HepG2 (cell line): Measurements from ENCODE around the gene ANTXR1. TPM values are rescaled to one million over a fixed set of nuclear protein-coding genes. Genes with fewer than 3 reads are reported as not detected.

Experiments used
- ATF1 ChIP-seq: IDR thresholded peaks from 2 replicates; pipeline ENCODE4 v1.6.1; 2016; ENCODE audit warnings: mild to moderate bottlenecking, control low read depth
- HMG20B ChIP-seq: conservative IDR thresholded peaks from 2 replicates; pipeline ENCODE4 v1.6.1; 2016; ENCODE audit warnings: missing genetic modification reagents, missing compliant biosample characterization
- MTF2 ChIP-seq: sonication (generic); formaldehyde crosslinking; IDR thresholded peaks from 2 replicates; pipeline ENCODE4 v1.5.0; 2020; ENCODE audit warnings: missing genetic modification reagents, borderline replicate concordance
- MZF1 ChIP-seq: sonication (generic); formaldehyde crosslinking; IDR thresholded peaks from 2 replicates; pipeline ENCODE4 v1.8.1; 2023; ENCODE audit warnings: mild to moderate bottlenecking, missing genetic modification reagents, borderline replicate concordance
- SSRP1 ChIP-seq: IDR thresholded peaks from 2 replicates; pipeline ENCODE4 v1.6.1; 2016; ENCODE audit warnings: control low read depth
- STAG1 ChIP-seq: sonication (generic); formaldehyde crosslinking; IDR thresholded peaks from 2 replicates; pipeline ENCODE4 v1.4.0; 2020; ENCODE audit warnings: missing genetic modification reagents
- TCF7L2 ChIP-seq: IDR thresholded peaks from 2 replicates; pipeline ENCODE4 v1.6.1; 2011; ENCODE audit warnings: mild to moderate bottlenecking, low read depth, low read length, moderate library complexity
- TRIM24 ChIP-seq: sonication (generic); formaldehyde crosslinking; IDR thresholded peaks from 2 replicates; pipeline ENCODE4 v1.8.0; 2022; ENCODE audit warnings: mild to moderate bottlenecking, missing genetic modification reagents
- ZNF672 ChIP-seq: sonication (generic); formaldehyde crosslinking; IDR thresholded peaks from 2 replicates; pipeline ENCODE4 v1.8.1; 2022; ENCODE audit warnings: missing genetic modification reagents
- ZNF776 ChIP-seq: sonication (generic); formaldehyde crosslinking; IDR thresholded peaks from 2 replicates; pipeline ENCODE4 v1.4.0; 2020; ENCODE audit warnings: mild to moderate bottlenecking, missing genetic modification reagents
- ZNF816 ChIP-seq: sonication (generic); formaldehyde crosslinking; IDR thresholded peaks from 2 replicates; pipeline ENCODE4 v1.8.0; 2022; ENCODE audit warnings: missing genetic modification reagents, mild to moderate bottlenecking, borderline replicate concordance
- ZNF891 ChIP-seq: sonication (generic); formaldehyde crosslinking; IDR thresholded peaks from 2 replicates; pipeline ENCODE4 v1.5.0; 2020; ENCODE audit warnings: mild to moderate bottlenecking, missing genetic modification reagents
- ZSCAN21 ChIP-seq: sonication (generic); formaldehyde crosslinking; IDR thresholded peaks from 2 replicates; pipeline ENCODE4 v1.8.0; 2022; ENCODE audit warnings: mild to moderate bottlenecking, missing genetic modification reagents, moderate library complexity, borderline replicate concordance
- ZSCAN25 ChIP-seq: sonication (generic); formaldehyde crosslinking; IDR thresholded peaks from 2 replicates; pipeline ENCODE4 v1.8.0; 2022; ENCODE audit warnings: mild to moderate bottlenecking, missing genetic modification reagents
- polyA plus RNA-seq, 8 experiments: library from polyadenylated mRNA; depleted of rRNA in 3 of 8; stranded (reverse) in 7 of 8; unstranded in 1 of 8; fragments of >200 nt; fragmentation: Illumina TruSeq in 4 of 8; extraction: Trizol in 4 of 8; gene quantifications; 2 replicates each; pipeline versions ENCODE4 v1.2.1 to v1.2.3, GENCODE V29; 2011 to 2016; ENCODE audit warnings: low read depth in 4 of 8, missing spikeins in 1 of 8, mixed read lengths in 1 of 8; ENCODE audit not compliant: insufficient read depth in 1 of 8
- total RNA-seq, 5 experiments: library from RNA; depleted of rRNA; stranded (reverse); fragments of >200 nt; fragmentation: Illumina TruSeq; extraction: Trizol; gene quantifications; 2 replicates each; pipeline ENCODE4 v1.2.3, GENCODE V29; 2016; ENCODE audit warnings: low read depth in 1 of 5
- TF ChIP-seq, protein P1 (sequence below): sonication (generic); formaldehyde crosslinking; IDR thresholded peaks from 2 replicates; pipeline ENCODE4 v1.5.0; 2020; ENCODE audit warnings: mild to moderate bottlenecking, missing genetic modification reagents, borderline replicate concordance
- TF ChIP-seq, protein P2 (sequence below): sonication (generic); formaldehyde crosslinking; IDR thresholded peaks from 2 replicates; pipeline ENCODE4 v1.9.0; 2021; ENCODE audit warnings: missing genetic modification reagents, mild to moderate bottlenecking, borderline replicate concordance
- TF ChIP-seq, protein P3 (sequence below): sonication (generic); formaldehyde crosslinking; IDR thresholded peaks from 2 replicates; pipeline ENCODE4 v1.8.0; 2022; ENCODE audit warnings: missing genetic modification reagents, mild to moderate bottlenecking, borderline replicate concordance
- TF ChIP-seq, protein P4 (sequence below): sonication (generic); formaldehyde crosslinking; IDR thresholded peaks from 2 replicates; pipeline ENCODE4 v1.9.0; 2022; ENCODE audit warnings: missing genetic modification reagents, mild to moderate bottlenecking, borderline replicate concordance

The ANTXR1 gene
- total and polyA plus RNA-seq, 2 of the 13 experiments (the other 11 are each of a cell fraction or from before 2014, with no cell fraction given) = 4.5 to 12.7 TPM

DNA sequence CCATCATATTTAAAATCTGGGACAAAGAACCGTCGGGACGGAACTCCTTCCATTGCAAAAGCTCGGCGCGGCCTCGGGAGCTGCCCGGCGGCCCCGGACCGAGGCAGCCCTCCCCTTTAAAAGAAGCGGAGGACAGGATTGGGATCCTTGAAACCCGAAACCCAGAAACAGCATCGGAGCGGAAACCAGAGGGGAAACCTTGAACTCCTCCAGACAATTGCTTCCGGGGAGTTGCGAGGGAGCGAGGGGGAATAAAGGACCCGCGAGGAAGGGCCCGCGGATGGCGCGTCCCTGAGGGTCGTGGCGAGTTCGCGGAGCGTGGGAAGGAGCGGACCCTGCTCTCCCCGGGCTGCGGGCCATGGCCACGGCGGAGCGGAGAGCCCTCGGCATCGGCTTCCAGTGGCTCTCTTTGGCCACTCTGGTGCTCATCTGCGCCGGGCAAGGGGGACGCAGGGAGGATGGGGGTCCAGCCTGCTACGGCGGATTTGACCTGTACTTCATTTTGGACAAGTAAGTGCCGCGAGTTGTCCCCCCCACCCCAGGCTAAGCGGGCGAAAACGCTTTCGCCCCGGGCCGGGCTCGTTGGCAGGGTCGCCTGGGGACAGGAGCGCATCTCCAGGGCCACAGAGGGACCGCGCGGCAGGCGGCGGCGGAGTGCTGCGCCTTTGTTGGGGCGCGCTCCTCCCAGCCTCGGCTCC is at the start of gene ANTXR1 (continued):
- TF ChIP-seq, protein P1, sequence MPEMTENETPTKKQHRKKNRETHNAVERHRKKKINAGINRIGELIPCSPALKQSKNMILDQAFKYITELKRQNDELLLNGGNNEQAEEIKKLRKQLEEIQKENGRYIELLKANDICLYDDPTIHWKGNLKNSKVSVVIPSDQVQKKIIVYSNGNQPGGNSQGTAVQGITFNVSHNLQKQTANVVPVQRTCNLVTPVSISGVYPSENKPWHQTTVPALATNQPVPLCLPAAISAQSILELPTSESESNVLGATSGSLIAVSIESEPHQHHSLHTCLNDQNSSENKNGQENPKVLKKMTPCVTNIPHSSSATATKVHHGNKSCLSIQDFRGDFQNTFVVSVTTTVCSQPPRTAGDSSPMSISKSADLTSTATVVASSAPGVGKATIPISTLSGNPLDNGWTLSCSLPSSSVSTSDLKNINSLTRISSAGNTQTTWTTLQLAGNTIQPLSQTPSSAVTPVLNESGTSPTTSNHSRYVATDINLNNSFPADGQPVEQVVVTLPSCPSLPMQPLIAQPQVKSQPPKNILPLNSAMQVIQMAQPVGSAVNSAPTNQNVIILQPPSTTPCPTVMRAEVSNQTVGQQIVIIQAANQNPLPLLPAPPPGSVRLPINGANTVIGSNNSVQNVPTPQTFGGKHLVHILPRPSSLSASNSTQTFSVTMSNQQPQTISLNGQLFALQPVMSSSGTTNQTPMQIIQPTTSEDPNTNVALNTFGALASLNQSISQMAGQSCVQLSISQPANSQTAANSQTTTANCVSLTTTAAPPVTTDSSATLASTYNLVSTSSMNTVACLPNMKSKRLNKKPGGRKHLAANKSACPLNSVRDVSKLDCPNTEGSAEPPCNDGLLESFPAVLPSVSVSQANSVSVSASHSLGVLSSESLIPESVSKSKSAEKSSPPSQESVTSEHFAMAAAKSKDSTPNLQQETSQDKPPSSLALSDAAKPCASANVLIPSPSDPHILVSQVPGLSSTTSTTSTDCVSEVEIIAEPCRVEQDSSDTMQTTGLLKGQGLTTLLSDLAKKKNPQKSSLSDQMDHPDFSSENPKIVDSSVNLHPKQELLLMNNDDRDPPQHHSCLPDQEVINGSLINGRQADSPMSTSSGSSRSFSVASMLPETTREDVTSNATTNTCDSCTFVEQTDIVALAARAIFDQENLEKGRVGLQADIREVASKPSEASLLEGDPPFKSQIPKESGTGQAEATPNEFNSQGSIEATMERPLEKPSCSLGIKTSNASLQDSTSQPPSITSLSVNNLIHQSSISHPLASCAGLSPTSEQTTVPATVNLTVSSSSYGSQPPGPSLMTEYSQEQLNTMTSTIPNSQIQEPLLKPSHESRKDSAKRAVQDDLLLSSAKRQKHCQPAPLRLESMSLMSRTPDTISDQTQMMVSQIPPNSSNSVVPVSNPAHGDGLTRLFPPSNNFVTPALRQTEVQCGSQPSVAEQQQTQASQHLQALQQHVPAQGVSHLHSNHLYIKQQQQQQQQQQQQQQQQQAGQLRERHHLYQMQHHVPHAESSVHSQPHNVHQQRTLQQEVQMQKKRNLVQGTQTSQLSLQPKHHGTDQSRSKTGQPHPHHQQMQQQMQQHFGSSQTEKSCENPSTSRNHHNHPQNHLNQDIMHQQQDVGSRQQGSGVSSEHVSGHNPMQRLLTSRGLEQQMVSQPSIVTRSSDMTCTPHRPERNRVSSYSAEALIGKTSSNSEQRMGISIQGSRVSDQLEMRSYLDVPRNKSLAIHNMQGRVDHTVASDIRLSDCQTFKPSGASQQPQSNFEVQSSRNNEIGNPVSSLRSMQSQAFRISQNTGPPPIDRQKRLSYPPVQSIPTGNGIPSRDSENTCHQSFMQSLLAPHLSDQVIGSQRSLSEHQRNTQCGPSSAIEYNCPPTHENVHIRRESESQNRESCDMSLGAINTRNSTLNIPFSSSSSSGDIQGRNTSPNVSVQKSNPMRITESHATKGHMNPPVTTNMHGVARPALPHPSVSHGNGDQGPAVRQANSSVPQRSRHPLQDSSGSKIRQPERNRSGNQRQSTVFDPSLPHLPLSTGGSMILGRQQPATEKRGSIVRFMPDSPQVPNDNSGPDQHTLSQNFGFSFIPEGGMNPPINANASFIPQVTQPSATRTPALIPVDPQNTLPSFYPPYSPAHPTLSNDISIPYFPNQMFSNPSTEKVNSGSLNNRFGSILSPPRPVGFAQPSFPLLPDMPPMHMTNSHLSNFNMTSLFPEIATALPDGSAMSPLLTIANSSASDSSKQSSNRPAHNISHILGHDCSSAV (CRISPR knock-in tag) = no peak
- TF ChIP-seq HMG20B (0 out of 2 replicates have a peak, but pooled peaks have one; percentile 2), STAG1 (CRISPR knock-in tag) (peak; percentile 34; the same call in 1 of the 2 replicates), ZSCAN21 (CRISPR knock-in tag) (no peak), ZNF816 (CRISPR knock-in tag) (no peak), ZNF891 (0 out of 2 replicates have a peak, but pooled peaks have one; percentile 3), MTF2 (CRISPR knock-in tag) (no peak), TCF7L2 (no peak), SSRP1 (no peak), ZSCAN25 (0 out of 2 replicates have a peak, but pooled peaks have one; percentile 17), ZNF672 (CRISPR knock-in tag) (no peak), ZNF776 (CRISPR knock-in tag) (peak; percentile 62; the same call in 1 of the 2 replicates), MZF1 (CRISPR knock-in tag) (no peak), TRIM24 (CRISPR knock-in tag) (no peak), ATF1 (CRISPR knock-in tag) (no peak)
- TF ChIP-seq, protein P2, sequence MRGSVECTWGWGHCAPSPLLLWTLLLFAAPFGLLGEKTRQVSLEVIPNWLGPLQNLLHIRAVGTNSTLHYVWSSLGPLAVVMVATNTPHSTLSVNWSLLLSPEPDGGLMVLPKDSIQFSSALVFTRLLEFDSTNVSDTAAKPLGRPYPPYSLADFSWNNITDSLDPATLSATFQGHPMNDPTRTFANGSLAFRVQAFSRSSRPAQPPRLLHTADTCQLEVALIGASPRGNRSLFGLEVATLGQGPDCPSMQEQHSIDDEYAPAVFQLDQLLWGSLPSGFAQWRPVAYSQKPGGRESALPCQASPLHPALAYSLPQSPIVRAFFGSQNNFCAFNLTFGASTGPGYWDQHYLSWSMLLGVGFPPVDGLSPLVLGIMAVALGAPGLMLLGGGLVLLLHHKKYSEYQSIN = no peak
- TF ChIP-seq, protein P3, sequence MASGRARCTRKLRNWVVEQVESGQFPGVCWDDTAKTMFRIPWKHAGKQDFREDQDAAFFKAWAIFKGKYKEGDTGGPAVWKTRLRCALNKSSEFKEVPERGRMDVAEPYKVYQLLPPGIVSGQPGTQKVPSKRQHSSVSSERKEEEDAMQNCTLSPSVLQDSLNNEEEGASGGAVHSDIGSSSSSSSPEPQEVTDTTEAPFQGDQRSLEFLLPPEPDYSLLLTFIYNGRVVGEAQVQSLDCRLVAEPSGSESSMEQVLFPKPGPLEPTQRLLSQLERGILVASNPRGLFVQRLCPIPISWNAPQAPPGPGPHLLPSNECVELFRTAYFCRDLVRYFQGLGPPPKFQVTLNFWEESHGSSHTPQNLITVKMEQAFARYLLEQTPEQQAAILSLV (CRISPR knock-in tag) = no peak
- TF ChIP-seq, protein P4, sequence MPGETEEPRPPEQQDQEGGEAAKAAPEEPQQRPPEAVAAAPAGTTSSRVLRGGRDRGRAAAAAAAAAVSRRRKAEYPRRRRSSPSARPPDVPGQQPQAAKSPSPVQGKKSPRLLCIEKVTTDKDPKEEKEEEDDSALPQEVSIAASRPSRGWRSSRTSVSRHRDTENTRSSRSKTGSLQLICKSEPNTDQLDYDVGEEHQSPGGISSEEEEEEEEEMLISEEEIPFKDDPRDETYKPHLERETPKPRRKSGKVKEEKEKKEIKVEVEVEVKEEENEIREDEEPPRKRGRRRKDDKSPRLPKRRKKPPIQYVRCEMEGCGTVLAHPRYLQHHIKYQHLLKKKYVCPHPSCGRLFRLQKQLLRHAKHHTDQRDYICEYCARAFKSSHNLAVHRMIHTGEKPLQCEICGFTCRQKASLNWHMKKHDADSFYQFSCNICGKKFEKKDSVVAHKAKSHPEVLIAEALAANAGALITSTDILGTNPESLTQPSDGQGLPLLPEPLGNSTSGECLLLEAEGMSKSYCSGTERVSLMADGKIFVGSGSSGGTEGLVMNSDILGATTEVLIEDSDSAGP (CRISPR knock-in tag) = peak; percentile 75; the same call in 1 of the 2 replicates
